NCI-H226 (cell line): ENCODE measurements around the gene CEP43.

Source experiments
- DNase-seq: peaks from one replicate; pipeline ENCODE4 v3.0.0-alpha.2; 2015

Gene CEP43

DNA sequence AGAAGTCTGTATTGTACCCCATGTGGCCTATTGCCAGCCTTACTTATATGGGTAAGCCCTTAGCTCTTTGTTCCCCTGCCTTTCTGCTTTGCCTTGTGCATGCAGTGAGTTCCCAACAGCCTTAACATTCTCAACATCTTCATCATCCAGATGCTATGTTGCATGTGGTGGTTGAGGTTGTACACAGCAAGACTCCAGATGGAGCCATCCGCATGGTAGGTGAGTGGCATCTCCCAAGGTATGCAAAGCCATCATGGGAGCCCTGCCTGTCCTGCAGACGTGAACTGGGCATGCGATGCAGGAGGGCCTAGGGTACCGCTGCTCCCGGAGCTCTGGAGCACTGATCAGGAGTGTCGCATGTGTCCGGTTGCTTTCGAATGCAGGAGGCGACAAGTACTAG, 16.1 kb downstream of the CEP43 start:
- no peak for DNase-seq

DNA sequence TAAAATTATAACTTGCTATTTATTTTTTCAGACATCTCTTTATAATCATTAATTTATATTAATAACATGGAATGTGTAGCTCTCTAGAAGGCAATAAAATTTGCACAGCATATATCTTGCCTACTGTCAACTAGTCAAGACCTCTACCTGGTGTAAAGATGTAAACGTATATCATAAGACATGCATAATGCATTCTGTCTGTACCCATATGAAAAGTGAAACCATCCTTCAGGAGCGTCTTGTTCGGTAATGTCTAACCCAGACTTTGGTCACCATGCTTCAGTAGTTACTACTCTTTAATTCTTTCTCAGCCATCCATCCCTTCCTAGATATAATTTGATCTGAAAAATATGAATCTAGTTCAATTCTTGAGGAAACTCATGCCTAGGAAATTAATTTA, 21.0 kb downstream of the CEP43 start:
- no peak for DNase-seq

DNA sequence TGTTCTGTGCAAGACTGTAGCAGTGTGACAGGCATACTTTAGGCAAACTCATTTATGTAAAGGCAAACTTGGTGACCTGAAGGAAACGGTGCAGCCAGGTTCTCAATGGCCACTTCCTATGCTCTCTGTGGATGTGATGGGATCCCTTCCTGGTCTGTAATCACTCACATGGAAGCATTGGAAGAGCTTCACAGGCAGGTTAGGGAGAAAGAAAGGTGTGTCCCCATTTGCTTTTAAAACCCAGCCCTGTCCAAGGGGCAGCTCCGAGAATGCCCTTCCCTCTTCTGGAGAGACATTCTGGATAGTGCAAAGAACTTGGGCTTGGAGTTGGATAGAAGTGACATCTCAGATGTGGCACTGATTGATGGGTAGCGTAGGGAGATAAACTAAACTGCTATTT, 28.1 kb downstream of the CEP43 start:
- DNase-seq = no peak

DNA sequence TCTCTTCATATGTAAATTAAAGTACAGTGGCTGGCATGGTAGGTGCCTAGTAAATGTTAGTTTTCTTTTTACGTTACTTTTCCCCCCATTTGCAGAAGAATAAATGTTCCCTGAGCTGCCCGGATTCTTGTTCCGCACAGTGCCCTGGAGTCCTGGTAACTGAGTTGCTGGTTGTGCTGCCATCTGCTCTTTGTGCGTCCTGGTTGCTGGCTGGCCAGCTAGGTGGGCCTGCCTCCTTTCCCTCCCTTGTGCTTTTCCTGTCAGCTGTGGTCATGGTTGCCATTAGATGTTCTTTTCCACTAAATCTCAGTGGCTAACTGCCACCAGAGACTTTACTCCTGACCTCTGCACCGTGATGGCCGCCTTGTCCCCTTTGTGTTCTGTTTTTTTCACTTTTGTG, 28.6 kb downstream of the CEP43 start:
- DNase-seq = no peak

DNA sequence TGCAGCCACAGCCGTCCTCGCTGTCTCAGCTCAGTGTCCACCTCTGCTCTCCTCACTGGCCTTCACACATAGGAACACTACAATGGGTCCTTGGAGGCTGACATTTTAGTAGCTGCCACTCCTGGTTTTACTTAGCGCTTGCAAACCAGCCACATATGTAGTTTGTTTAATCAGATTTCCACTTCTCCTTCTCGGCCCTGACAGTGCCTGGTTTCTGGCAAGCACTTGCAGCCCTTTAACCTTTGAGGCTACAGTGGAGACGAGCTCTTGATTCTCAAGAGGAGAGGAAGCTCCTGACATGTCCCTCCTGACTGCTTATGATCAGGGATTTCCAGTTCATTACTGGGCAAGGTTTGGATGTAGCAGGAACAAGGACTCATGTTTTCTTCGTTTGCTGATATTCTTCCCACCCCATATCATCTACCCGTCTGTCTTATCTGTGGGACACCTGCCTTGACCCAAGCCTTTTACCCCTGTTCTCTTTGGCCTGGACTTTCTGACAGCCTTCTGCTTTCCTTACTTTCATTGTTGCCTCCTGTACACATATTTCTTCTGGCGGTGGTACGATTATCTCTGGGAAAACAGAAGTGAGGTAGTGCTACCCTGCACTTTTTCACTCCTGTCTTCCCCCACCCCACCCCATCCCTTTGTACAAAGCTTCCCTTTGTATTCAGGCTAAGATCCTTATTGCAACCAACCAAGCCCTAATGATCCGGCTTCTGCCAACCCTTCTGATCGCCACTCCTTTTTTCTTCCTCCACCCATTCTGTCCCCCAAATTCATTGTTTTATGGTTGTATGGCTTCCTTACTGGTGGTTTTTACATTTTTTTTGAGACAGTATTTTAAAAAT, 31.2 kb downstream of the CEP43 start:
- no peak for DNase-seq

DNA sequence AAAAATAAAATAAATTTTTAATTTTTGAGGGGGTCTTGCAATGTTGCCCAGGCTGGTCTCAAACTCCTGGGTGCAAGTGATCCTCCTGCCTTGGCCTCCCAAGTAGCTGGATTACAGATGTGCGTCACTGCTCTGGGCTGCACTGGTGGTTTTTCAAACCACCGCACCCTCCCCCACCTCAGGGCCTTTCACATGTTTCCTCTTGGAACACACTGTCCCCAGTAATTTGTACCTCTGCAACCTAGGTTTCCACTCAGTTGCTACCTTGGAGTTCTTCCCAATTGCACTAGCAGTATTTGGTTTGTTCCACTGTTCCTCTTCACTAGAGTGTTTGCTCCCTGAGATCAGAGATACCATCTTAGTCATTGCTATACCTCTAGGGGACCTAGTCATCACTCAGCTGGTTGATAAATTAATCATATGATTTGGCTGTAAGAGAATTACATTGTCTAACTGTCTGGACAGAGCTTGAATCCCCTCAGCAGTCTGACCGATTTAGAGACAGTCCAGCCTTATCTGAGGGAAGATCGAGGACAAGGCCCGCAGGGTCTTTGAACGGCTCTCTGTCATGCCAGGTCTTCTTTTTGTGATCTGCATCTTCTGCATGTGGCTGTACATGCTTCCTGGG, 32.0 kb downstream of the CEP43 start:
- no peak for DNase-seq

DNA sequence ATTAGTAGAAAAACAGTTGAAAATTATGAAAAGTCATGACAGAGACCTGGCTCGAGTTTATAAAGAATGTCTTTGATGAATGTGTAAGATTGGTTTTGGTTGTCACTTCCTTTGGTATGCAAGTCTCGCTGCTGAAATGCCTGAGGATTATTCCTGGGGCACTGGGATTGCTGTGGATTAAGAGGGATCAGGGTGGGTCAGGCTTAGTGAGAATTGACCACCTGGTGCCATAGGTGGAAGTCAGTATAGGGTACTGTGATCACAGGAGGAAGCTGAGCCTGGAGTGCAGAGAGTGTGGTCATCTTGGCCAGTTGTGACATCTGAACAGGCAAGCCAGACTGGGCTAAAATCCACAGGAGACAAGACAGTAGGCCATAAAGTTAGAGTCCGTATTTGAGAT, 34.9 kb downstream of the CEP43 start:
- no peak for DNase-seq

DNA sequence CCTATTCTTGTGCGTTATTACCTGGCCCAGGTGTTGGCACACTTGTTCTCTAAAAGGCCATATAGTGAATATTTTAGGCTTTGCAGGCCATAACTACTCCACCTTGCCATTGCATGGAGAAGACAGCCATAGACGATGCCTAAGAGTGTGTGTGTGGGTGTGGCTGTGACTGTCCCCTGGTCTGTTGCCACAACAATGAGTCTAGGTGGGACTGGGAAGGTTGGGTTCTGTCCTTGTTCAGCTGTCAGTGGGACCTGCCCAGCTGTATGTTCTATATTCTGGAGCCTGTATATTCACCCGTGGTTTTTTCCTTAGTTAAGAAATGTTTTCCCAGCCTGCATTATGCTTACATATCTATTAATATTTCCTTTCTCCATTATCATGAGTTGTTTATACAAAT, 38.6 kb downstream of the CEP43 start:
- no peak for DNase-seq

DNA sequence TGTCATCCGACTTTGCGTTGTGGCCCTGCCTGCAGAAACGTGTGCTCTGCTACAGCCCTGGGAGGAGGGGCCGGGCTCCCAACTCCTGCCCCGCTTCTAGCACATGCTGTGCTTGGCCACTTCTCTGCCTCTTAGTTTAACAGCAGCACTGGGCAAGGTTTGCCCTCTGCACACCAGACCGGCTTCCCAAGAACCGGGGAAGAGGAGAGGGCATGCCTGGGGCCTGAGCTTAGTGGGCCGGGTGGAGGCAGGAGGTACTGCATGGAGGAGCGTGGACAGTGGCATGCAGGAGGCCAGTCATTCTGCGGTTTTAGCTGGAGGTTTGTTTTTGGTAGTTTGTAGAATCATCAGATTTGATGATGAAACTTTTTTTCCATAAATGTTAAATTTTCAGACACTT, 45.5 kb downstream of the CEP43 start:
- no peak for DNase-seq

DNA sequence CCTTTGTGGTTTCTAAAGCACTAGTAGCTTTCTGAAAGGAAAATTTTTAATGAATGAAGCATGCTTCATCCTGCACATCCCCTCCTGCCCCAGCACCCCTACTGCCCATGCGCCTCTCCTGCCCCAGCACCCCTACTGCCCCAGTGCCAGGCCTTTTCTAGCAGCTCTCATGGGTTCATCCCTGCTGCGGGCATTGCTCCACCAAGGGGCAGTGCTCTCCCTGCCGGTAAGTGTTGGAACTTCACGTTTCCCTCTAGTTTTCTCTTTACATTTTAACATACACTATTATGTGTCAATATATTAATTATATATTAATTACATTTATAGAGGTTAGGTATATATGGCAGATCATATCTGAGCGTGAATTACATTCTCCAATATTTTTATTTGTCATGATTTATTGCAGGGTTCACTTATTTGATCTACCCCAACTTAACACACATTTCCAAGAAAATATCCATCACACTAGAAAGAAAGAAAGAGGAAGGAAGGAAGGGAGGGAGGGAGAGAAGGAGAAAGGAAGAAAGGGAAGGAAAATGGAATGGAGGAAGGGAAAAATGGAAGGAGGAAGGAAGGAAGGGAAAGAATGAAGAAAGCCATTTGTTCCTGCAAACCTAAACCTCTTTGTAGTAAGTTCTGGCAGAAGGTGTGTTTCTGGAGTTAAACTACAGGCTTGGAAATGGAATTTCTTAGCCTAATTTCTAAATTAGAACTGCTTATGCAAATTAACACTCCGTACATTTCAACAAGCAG, 46.8 kb downstream of the CEP43 start:
- DNase-seq = peak; percentile 9

DNA sequence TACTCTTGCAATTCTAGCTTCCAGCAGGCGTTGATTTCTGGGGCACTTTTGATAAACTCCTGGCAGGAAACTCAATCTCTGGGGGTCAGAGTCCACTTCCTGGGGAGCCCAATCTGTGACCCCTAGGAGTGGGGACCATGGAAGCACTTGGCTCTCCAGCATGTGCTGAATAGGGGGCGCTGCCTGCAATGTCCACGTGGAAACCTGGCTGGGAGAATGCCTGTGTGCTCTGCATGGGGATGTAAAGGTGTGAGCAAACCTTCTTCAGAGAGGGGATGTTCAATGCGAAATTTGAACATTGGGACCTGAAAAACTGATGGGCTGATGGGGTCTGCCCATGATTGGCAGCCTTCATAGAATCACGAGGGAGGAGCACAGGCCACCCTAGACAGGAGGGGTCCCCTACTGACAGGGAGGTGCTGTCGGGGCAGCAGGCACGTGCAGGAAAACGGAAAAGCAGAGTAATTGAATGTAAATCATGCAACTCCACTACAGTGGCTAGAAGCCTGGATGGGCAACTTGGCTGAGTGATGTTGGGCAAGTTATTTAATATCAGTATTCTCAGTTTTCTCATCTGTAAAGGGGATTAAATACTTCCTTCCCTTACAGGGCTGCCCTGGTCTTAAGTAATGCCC, 47.8 kb downstream of the CEP43 start:
- no peak for DNase-seq

DNA sequence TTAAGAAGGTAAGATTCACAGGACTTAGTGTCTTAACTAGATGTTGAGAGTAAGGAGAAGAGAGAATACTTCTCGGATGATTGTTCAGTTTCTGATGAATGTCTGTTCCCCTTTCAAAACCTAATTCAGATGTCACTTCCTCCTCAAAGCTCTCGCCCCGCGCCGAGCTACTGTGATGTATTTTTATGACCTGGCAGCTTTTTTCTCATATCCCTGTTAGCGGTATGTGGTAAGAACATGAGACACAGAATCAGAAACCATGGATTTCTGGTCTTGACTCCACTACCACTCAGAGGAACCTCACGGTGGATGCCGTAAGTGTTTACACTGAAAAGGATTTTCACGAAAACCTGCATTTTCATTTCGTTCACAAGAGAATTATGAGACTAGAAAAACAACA, 48.4 kb downstream of the CEP43 start:
- no peak for DNase-seq
